HG02885 (cell line): ENCODE measurements around the gene ENAH.

Experiments
- ATAC-seq: cut with Tn5 transposase; IDR thresholded peaks from one replicate; pipeline ENCODE4 v1.9.1; 2021; ENCODE audit warnings: mild to moderate bottlenecking; ENCODE audit not compliant: unreplicated experiment, poor library complexity

ENAH gene

DNA sequence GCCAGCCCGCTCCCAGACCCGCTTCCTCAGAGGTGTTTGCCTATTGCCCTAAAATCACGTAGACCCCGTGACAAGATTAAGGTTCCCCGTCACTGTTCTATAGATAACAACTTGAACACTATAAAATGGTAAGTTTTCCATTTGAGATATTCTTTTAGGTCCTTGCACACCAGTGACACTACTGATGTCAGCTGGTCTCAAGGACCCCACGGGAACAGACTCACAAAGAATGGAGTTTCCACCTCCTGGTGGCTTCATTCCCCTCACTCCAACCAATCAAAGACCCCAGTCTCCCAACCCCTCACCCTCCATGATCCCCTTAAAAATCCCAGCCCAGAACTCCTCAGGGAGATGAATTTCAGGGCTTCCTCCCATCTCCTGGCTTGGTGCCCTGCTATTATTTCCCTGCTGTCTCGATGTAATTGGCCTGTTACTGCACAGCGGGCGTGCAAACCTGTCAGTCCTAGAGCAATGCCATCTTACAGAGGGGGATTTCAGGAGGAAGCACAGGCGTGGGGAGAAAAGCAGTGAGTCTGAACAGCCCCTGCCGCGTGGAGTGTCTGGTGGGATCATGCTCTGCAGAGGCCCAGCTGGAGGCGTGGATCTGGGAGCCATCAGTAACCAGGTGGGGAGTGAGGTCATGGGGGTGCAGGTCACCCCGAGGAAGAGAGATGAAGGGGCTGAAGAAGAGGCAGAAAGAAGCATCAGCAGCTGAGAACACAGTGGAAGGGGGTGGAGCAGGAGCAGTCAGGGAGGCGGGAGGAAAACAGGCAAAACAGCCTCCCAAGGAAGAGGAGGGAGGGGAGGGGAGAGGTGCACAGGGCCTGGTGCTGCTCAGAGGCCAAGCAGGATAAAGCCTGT, 190.0 kb downstream of the ENAH start:
- no peak for ATAC-seq

- ATAC-seq, result no peak
Observed at GRCh38 chr1:225462429-225462713, 190.6 kb downstream of the ENAH start.

DNA sequence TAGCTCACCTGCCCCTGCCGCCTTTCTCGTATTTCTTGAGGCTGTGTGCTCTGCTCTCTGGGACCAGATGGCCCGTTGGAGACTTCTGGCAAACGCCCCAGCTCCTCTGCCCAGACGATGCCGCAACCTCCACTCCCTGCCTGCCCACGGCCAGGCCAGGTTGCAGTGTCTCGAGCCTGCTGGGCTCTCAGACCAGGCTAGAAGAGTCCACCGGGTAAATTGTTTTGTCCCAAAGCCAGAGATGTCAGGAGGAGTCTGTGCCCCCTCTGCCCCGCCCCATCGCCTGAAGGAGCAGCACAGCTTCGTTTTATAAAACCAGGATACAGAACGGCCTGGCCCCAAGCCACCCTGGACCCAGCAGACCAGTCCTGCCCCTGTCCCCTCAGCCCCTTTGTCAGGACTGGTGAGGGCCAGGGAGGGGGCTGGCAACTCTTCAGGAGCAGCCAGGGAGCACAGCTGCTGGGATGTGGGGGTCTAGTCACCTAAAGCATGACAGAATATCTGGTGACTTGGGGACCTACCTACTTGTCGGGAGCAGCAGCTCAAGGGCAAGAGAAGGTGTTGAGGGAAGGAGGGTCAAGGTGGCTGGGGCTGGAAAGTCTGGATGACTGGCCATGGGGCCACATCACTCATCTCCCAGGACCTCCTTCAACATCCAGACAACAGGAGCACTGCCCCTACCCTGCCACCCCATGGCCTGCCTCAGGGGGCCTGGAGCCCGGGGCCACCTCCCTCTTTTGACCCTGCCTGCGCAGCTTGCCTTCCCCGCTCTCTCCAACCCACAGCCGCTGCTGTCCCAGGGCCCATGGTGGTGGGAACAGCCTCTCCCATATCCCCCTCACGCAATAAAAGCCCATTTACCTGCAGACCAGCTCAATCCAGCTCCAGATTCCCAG, 191.1 kb downstream of the ENAH start:
- no peak for ATAC-seq

GRCh38 chr1:225460737-225461532, 192.0 kb downstream of the ENAH start:
- ATAC-seq, result no peak

GRCh38 chr1:225460021-225460736, 192.7 kb downstream of the ENAH start:
- no peak for ATAC-seq

- ATAC-seq, result no peak
Observed at GRCh38 chr1:225458222-225458631, 194.7 kb downstream of the ENAH start.

DNA sequence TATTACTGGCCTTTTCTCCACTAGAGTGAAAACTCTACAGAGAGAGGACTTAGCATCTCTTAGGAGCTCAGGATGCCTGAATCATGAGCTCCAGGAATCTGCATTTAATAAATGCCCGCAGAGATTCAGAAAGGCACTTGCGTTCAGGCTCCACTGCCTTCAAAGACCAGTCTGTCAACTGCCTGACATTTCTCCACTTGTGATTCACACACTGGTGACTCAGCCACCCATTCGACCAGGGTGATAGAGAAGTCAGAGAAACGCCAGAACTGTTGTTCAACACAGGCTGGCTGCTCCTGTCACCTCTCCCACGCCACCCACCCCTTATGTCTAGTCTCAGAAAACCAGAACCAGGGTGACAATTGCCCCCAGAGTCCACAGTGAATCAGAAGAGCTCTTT, 198.2 kb downstream of the ENAH start:
- peak; percentile 73 for ATAC-seq

GRCh38 chr1:225453797-225454648, 198.9 kb downstream of the ENAH start:
- peak; percentile 34 for ATAC-seq

GRCh38 chr1:225451840-225452515, 200.9 kb downstream of the ENAH start:
- ATAC-seq, result no peak

- ATAC-seq, result no peak
Observed at GRCh38 chr1:225451340-225451739, 201.6 kb downstream of the ENAH start.

- ATAC-seq, result no peak
Observed at GRCh38 chr1:225450491-225451191, 202.3 kb downstream of the ENAH start.

DNA sequence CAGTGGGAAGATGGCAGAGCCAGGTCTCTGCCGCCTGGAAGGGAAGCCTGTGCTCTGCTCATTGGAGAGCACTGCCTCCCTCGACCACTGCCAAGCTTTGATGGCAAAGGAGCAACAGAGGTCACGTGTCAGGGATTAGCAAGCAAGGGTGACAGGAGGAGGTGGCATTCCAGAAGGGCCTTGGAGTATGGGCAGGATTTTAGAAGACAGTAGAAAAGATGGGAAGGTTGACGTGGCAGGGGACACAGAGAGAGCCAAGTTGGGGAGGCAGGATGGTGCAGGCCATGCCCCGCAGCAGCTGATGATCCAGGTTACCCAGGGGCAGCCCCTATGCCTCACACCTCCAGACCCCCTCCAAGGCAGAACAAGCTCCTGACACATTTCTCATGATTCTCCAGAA, 203.1 kb downstream of the ENAH start:
- no peak for ATAC-seq

GRCh38 chr1:225449261-225449660, 203.7 kb downstream of the ENAH start:
- no peak for ATAC-seq

DNA sequence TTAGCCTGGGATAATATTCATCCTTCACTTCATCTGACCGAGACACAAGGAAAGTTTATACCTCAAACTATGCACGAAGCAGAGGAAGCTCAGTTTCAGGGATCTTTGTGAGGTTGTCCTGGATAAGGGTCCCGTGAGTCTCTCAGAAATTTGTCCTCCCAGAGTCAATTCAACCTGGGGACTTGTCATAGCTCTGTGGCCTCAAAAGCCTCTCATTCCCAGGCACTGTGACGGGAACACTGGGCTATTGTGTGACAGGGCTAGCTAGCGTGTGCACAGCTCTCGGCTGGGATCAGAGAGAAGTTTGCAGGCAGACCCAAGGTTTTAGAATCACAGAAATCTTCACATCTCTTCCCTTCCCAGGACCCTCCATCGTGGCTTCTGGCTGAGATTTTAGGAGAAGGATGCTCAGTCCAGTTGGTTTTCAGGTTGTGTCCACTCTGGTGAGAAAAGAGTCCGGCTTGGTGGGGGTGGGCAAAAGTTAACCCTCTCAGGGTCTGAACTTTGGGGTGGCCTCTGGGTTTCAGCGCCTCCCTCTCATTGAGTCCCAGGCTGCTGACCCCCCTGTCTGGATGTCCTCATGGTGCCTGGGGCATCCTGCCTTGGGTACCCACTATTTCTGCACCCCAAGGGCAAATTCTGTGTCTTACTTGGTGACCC, 204.6 kb downstream of the ENAH start:
- no peak for ATAC-seq

DNA sequence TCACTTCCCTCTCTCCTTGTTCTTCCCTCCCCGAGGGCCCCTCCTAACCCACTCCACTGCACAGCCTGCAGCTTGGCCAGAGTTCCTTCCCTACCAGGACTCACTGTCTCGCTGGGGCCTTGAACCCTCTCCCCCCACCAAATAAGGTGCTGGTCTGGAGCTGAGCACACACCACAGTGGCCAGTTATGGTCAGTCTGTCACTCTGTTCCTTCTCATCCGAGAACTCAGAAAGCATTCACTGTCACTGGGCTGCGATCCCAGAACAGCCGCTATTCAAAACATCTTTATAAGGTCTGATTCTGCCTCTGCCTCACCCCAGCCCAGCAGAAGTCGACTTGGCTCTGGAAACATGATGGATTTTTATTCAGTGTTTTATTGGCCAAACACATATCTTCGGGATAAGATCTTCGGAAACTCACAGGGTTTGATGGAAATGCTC, 205.3 kb downstream of the ENAH start:
- ATAC-seq, result no peak

DNA sequence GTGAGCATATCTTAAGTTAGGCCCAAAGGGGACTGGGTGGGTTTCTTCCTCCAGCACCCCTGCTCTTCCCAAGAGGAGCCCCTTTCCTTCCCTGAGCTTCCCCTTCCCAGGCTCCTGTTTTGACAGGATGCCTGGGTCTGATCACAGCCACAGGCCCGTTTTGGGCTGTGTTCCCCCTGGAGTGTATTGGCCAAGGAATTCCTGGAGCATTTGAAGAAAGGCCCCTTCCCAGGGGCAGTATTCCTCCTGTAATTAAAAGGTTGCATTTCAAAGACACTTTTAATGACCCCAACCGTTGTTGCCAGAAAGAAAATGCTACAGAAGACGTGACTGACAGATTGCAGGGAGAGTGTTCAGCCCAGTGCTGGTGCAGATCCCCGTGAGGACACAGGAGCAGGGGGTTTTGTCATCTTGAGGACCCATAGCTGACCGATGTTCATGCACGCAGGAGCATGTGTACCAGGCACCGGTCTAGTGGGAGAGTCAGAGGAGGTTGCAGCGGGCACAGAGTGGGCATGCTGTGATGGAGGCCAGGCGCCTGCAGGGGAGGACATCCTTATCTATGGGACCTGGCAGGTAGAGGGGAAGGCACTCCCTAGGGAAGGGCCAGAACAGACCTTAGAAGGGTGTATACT, 205.8 kb downstream of the ENAH start:
- ATAC-seq, result no peak

DNA sequence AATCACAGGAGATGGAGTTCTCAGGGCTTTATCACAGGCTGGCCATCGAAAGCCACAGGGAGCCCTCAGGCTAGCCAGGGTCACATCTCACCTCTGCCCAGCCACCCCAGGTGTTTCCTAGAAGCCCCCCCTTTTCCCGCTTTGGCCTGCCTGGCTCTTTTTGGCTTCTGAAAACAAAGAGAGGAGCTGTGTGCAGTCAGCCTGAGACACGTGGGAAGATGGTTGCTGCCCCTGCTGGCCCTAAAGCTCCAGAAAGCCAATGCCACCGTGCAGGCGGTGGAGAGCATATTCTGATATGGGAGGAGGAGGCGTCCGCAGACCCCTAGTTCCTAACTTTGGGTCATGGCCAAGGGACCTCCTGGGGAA, 206.3 kb downstream of the ENAH start:
- no peak for ATAC-seq
